GM23248 (cell line): ENCODE results near the gene TES. TPM values are rescaled to one million over a fixed set of nuclear protein-coding genes. Genes with fewer than 3 reads are reported as not detected.

Experiments
- DNase-seq: peaks from one replicate; pipeline ENCODE4 v3.0.0-alpha.2; 2015
- H2AFZ ChIP-seq: fragments of 200-600 bp; sonication (generic); 2 replicates; pipeline ENCODE4 v1.6.1; 2016; ENCODE audit warnings: antibody characterized with exemption
- H3F3A ChIP-seq: fragments of 200-600 bp; sonication (generic); 2 replicates; pipeline ENCODE4 v1.6.1; 2016; ENCODE audit warnings: mild to moderate bottlenecking, antibody characterized with exemption, mixed run types; ENCODE audit not compliant: insufficient read depth
- H3K27ac ChIP-seq: fragments of 200-600 bp; sonication (generic); 2 replicates; pipeline ENCODE4 v1.5.1; 2016; ENCODE audit warnings: mild to moderate bottlenecking
- H3K27me3 ChIP-seq: fragments of 200-600 bp; sonication (generic); replicated peaks from 2 replicates; pipeline ENCODE4 v1.6.1; 2016; ENCODE audit warnings: mild to moderate bottlenecking; ENCODE audit not compliant: insufficient read depth
- H3K36me3 ChIP-seq: fragments of 200-600 bp; sonication (generic); 2 replicates; pipeline ENCODE4 v1.6.1; 2016; ENCODE audit warnings: low read depth, mild to moderate bottlenecking
- H3K4me1 ChIP-seq: fragments of 200-600 bp; sonication (generic); 2 replicates; pipeline ENCODE4 v1.6.1; 2016; ENCODE audit warnings: mild to moderate bottlenecking; ENCODE audit not compliant: insufficient read depth
- H3K4me2 ChIP-seq: fragments of 200-600 bp; sonication (generic); one replicate; pipeline ENCODE4 v1.6.1; 2016; ENCODE audit warnings: mild to moderate bottlenecking; ENCODE audit not compliant: unreplicated experiment
- H3K4me3 ChIP-seq: fragments of 200-600 bp; sonication (generic); 2 replicates; pipeline ENCODE4 v1.5.1; 2016; ENCODE audit warnings: mild to moderate bottlenecking
- H3K79me2 ChIP-seq: fragments of 200-600 bp; sonication (generic); 2 replicates; pipeline ENCODE4 v1.6.1; 2016; ENCODE audit warnings: mild to moderate bottlenecking; ENCODE audit not compliant: insufficient read depth
- H3K9ac ChIP-seq: fragments of 200-600 bp; sonication (generic); 2 replicates; pipeline ENCODE4 v1.6.1; 2016; ENCODE audit warnings: mild to moderate bottlenecking
- H3K9me2 ChIP-seq: fragments of 200-600 bp; sonication (generic); 2 replicates; pipeline ENCODE4 v1.6.1; 2016; ENCODE audit warnings: mixed run types, mild to moderate bottlenecking, moderate library complexity; ENCODE audit not compliant: insufficient read depth
- H3K9me3 ChIP-seq: fragments of 200-600 bp; sonication (generic); one replicate; pipeline ENCODE4 v1.6.1; 2017; ENCODE audit warnings: low read depth
- H4K20me1 ChIP-seq: fragments of 200-600 bp; sonication (generic); 2 replicates; pipeline ENCODE4 v1.6.0; 2016; ENCODE audit not compliant: insufficient read depth
- EZH2 ChIP-seq: fragments of 200-600 bp; sonication (generic); IDR thresholded peaks from 2 replicates; pipeline ENCODE4 v1.6.1; 2018; ENCODE audit warnings: antibody characterized with exemption, mild to moderate bottlenecking; ENCODE audit not compliant: insufficient read depth, poor library complexity, severe bottlenecking
- EZH2phosphoT487 ChIP-seq: fragments of 200-600 bp; sonication (generic); IDR thresholded peaks from 2 replicates; pipeline ENCODE4 v1.6.1; 2018; ENCODE audit warnings: antibody characterized with exemption, moderate library complexity, mild to moderate bottlenecking, low read depth; ENCODE audit not compliant: insufficient read depth
- WGBS, 2 experiments: methylation state at CpG; one replicate each; pipeline ENCODE4 v1.1.6; 2015 to 2017; ENCODE audit warnings: low lambda C conversion rate in 2 of 2, low coverage in 1 of 2; ENCODE audit errors: missing lambda C conversion rate in 2 of 2; 5-methylcytosine and 5-hydroxymethylcytosine counted together
- in situ Hi-C: fragments of 300-500 bp; cut with MboI; formaldehyde crosslinking; loops from 2 replicates; pipeline ENCODE4 v1.15.0; 2020
- polyA plus RNA-seq: library from polyadenylated mRNA; unstranded; fragments of >200 nt; fragmentation: Nextera tagmentation; extraction: Ambion mirVana; gene quantifications from 2 replicates; pipeline ENCODE4 v1.2.1, GENCODE V29; 2016
- total RNA-seq: library from RNA; depleted of rRNA; stranded (reverse); fragments of >200 nt; shearing (Covaris generic); gene quantifications from 2 replicates; pipeline ENCODE4 v1.2.3, GENCODE V29; 2014

TES gene
- total and polyA plus RNA-seq, 2 experiments from 2014 or later = 32.5 to 41.5 TPM

- peaks cover 42% of the 10 kb centered on the region for H3F3A ChIP-seq
- H2AFZ ChIP-seq = peak overlapping the region; percentile 21; the same call in 1 of the 2 replicates
- peak; percentile 88 for DNase-seq
- no peaks in the 10 kb centered on the region for H3K36me3 ChIP-seq
- H3K27ac ChIP-seq = peak overlapping the region; percentile 65
- in situ Hi-C loops = no loop called here
- H3K9me2 ChIP-seq = 0 out of 2 replicates have a peak, but pooled peaks cover 3% of the 10 kb centered on the region
- H3K4me3 ChIP-seq = no peak overlapping the region
- no peaks in the 10 kb centered on the region for H3K79me2 ChIP-seq
- H3K4me1 ChIP-seq = peaks cover 52% of the 10 kb centered on the region
- peak overlapping the region; percentile 19 for H3K4me2 ChIP-seq
- no peak overlapping the region for H3K9ac ChIP-seq
- WGBS, 2 experiments = 23 to 24% methylated on average over 3 of the region's 3 CpGs
- no peaks in the 10 kb centered on the region for H4K20me1 ChIP-seq
- TF ChIP-seq EZH2 (no peak), EZH2phosphoT487 (no peak)
- no peaks in the 10 kb centered on the region for H3K9me3 ChIP-seq
- H3K27me3 ChIP-seq = no peaks in the 10 kb centered on the region
Observed at GRCh38 chr7:116197360-116197759, 13.0 kb upstream of the TES start.

GRCh38 chr7:116198748-116199410 is 11.5 kb upstream of the TES start:
- H3K9me3 ChIP-seq = no peaks in the 10 kb centered on the region
- 0 out of 2 replicates have a peak, but pooled peaks cover 3% of the 10 kb centered on the region for H3K9me2 ChIP-seq
- peak overlapping the region; percentile 10 for H3K4me2 ChIP-seq
- H3K4me3 ChIP-seq = no peak overlapping the region
- in situ Hi-C loops = no loop called here
- no peaks in the 10 kb centered on the region for H3K36me3 ChIP-seq
- H3K4me1 ChIP-seq = peaks cover 43% of the 10 kb centered on the region
- no peak overlapping the region for H3K9ac ChIP-seq
- H3F3A ChIP-seq = peaks cover 38% of the 10 kb centered on the region
- no peak overlapping the region for H2AFZ ChIP-seq
- H3K27ac ChIP-seq = peak overlapping the region; percentile 48
- H4K20me1 ChIP-seq = no peaks in the 10 kb centered on the region
- peak; percentile 67 for DNase-seq
- 86 to 91% methylated on average over 5 of the region's 5 CpGs for WGBS, 2 experiments
- no peaks in the 10 kb centered on the region for H3K27me3 ChIP-seq
- no peaks in the 10 kb centered on the region for H3K79me2 ChIP-seq
- TF ChIP-seq EZH2 = no peak
- TF ChIP-seq EZH2phosphoT487 = no peak

GRCh38 chr7:116200963-116201362 is 9.4 kb upstream of the TES start:
- Histone ChIP-seq H3K4me1 (peaks cover 28% of the 10 kb centered on the region), H3F3A (peaks cover 29% of the 10 kb centered on the region), H3K27me3 (no peaks in the 10 kb centered on the region), H3K36me3 (no peaks in the 10 kb centered on the region), H3K9me2 (0 out of 2 replicates have a peak, but pooled peaks cover 3% of the 10 kb centered on the region), H3K4me3 (no peak overlapping the region), H3K9ac (no peak overlapping the region), H3K4me2 (no peak overlapping the region), H3K27ac (no peak overlapping the region), H3K9me3 (no peaks in the 10 kb centered on the region), H4K20me1 (no peaks in the 10 kb centered on the region), H3K79me2 (no peaks in the 10 kb centered on the region), H2AFZ (no peak overlapping the region)
- TF ChIP-seq EZH2phosphoT487 (no peak), EZH2 (no peak)
- no peak for DNase-seq
- 72 to 77% methylated on average over 1 of the region's 1 CpG for WGBS, 2 experiments
- in situ Hi-C loops = no loop called here

- Histone ChIP-seq H3K79me2 (no peaks in the 10 kb centered on the region), H3F3A (peaks cover 14% of the 10 kb centered on the region), H3K36me3 (no peaks in the 10 kb centered on the region), H3K9me2 (0 out of 2 replicates have a peak, but pooled peaks cover 3% of the 10 kb centered on the region), H3K4me1 (0 out of 2 replicates have a peak, but pooled peaks cover 4% of the 10 kb centered on the region), H3K9ac (no peak overlapping the region), H3K27ac (no peak overlapping the region), H3K9me3 (no peaks in the 10 kb centered on the region), H4K20me1 (no peaks in the 10 kb centered on the region), H3K4me2 (no peak overlapping the region), H2AFZ (no peak overlapping the region), H3K4me3 (no peak overlapping the region), H3K27me3 (no peaks in the 10 kb centered on the region)
- TF ChIP-seq EZH2phosphoT487 = no peak
- no peak for TF ChIP-seq EZH2
- WGBS, 2 experiments = 93 to 94% methylated on average over 1 of the region's 1 CpG
- DNase-seq = no peak
- in situ Hi-C loops = no loop called here
Observed at GRCh38 chr7:116206141-116206540, 4.2 kb upstream of the TES start.
